Globus pallidus (tissue), 1 donor: Measurements from ENCODE around the gene PHTF2.

Experiments
- DNase-seq: peaks from one replicate; pipeline ENCODE4 v3.0.0-alpha.2; 2015; ENCODE audit warnings: low spot score

PHTF2 gene

DNA sequence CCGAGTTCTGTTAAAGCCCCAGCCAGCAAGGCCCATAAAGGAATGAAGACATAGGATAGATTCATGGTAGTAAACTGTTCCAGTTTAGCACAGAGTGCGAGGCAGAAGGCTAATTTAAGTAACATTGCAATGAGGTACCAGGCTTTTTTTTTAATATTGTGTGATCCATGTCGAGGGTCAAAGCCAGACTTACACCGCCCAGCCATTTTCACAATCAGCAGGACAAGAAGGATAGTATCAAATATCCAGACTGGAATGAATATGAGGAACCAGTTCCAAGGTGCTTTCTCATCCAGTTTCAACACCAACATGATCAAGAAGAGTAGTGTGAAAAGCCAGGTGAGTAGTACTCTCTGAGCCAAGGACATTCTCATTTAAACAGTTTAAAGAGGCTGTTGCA is 4.6 kb upstream of the PHTF2 start:
- no peak for DNase-seq

DNA sequence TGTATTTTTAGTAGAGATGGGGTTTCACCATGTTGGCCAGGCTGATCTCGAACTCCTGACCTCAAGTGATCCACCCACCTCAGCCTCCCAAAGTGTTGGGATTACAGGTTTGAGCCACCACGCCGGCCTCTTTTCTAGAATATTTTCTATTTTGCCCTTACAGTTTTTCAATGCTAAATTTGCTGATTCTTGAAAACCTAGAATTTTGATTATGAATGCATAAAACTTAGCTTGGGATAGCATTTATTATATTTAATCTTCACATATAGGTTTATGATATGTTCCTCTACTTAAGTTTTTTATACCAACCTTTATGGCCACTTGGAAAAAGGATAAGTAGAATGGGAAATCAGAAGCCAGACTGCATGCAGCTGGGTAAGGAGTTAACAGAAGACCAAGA is 2.5 kb upstream of the PHTF2 start:
- no peak for DNase-seq

DNA sequence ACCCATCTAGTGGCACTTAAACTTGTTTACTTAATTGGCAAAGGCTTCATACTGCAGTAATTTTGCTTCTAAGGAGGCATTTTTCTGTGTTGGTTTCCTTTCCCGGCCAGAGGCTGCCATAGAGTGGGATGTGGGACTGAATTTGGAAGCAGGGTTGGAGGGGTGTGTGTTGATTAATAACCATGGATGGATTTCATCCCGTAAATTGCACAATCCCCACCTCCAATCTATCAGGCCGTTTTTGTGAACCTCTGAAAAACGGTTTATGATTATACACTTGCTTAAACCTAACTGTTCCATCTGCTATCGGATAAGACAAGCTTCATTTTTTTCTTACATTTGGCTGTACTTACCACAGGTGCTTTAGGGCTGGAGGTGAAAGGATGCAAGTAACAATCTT is 1.6 kb upstream of the PHTF2 start:
- no peak for DNase-seq

- DNase-seq: no peak
These were observed 709 bp upstream of the PHTF2 start for GRCh38 chr7:77797734-77798393.

- peak; percentile 46 for DNase-seq
These were observed 748 bp downstream of the PHTF2 start for GRCh38 chr7:77799078-77799964.

DNA sequence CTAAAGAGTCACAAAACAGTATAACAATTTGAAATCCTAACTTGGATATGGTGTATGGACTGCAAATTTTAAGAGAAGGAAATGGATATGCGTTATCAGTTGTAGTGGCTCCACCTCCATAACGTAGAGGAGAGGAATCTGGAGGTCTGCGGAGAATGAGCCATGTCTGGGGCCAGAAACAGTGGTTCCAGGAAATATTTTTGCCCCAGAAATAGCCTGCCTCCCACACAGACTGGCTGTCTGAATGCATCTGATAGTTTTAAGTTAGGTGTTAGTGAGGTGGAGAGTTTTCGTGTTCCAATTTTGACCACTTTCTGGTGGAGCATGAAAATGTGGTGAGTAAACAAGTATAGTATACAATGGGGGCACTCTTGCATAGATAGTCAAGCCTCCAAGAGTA is 1.6 kb downstream of the PHTF2 start:
- no peak for DNase-seq

- no peak for DNase-seq
These were observed 2.2 kb downstream of the PHTF2 start for GRCh38 chr7:77800730-77801129.

DNA sequence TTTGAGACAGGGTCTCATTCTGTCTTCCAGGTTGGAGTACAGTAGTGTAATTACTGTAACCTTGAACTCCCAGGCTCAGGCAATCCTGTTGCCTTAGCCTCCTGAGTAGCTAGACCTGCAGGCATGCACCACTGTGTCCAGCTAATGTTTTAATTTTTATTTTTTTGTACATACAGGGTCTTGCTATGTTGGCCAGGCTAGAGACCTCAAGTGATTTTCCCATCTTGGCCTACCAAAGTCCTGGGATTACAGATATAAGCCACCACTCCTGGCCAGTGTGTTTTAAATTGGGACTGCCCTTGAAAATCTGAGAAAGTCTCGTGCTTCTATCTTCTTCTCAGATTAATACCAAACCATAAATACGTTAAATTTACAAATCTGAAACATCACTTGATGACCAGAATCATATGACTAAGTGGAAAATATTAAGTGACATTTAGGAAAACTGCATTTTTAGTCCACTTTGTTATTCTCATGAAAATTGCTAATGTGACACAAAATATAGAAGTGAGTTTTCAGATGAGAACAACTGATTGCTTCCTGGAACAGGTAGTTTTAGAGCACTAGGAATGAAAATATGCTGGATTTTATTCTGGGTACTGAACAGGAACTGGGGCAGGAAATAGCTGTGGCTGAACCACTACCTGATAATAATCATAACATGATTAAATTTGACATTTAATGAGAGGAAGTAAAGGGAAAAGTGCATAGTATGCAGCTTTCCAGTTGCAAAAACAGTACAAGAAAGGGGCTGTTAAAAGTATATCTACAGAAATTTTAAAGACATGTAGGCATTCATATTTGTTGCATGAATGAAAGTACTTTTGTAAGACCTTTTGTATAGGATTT is 4.2 kb downstream of the PHTF2 start:
- DNase-seq: no peak

GRCh38 chr7:77806425-77806824 is 7.9 kb downstream of the PHTF2 start:
- DNase-seq: no peak

- DNase-seq: no peak
These were observed 9.9 kb downstream of the PHTF2 start for GRCh38 chr7:77808517-77808916.

- DNase-seq: no peak
These were observed 13.1 kb downstream of the PHTF2 start for GRCh38 chr7:77811516-77812289.

DNA sequence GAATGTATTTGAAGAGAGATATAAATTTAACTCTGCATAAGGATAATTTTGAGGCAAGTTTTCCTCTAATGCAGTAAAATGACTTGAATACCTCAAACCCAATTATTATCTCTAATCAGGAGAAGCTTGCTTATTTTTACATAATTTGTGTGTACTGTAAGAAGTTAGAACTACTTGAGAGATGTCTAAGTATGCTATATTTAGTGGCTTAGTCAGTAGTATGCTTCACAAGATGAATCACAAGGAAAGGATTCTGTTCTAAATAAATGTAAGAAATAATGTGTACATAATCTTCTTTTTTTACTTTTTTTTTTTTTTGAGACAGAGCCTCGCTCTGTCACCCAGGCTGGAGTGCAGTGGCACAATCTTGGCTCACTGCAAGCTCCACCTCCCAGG is 13.7 kb downstream of the PHTF2 start:
- no peak for DNase-seq

DNA sequence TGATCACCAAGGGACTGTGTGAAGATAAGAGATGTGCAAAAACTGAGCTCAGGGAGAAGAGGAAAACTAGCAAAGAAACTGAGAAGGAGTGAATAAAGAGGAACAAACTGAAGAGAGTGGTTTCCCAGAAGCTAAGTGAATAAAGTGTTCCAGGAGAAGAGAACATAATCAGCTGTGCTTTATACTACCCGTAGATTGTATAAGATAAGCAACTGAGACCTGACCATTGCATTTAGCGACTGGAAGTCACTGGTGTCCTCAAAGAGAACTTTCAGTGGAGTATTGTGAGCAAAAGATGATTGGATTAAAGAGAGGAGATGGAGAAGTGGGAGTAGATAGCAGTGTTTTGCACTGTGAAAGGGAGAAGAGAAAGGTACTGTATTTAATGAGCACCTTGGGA is 14.6 kb downstream of the PHTF2 start:
- DNase-seq: no peak

GRCh38 chr7:77819021-77819420 is 20.4 kb downstream of the PHTF2 start:
- DNase-seq: no peak

DNA sequence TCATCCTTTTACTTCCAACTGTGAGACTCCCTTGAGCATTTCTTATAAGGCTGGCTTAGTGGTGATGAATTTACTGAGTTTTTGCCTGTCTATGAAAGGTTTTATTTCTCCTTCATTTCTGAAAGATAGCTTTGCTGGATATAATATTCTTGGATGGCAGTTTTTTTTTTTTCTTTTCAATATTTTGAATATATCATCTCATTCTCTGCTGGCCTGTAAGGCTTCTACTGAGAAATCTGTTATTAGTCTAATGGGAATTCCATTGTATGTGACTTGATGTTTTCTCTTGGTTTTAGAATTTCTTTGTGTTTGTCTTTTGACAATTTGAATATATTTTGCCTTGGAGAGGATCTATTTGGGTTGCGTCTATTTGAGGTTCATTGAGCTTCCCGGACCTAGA is 22.4 kb downstream of the PHTF2 start:
- DNase-seq: no peak

DNA sequence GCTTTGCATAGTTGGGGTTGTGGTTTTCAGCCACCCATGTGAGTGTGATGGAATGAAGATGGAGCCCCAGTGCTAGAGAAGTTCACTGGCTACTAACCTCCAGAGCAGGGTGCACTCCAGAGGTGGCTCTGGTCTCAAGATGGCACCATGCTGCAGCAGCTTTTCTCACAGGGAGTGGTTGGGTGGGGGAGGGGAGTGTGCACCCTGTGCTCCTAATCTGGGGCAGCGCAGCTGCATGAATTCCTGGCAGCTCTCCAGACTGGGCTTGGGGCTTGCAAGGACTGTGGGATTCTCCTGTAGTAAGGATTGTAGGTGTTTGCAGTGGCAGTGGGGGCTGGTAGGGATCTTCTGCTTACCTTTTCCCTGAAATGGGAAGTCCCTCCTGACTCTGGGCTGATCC is 23.7 kb downstream of the PHTF2 start:
- DNase-seq: no peak

DNA sequence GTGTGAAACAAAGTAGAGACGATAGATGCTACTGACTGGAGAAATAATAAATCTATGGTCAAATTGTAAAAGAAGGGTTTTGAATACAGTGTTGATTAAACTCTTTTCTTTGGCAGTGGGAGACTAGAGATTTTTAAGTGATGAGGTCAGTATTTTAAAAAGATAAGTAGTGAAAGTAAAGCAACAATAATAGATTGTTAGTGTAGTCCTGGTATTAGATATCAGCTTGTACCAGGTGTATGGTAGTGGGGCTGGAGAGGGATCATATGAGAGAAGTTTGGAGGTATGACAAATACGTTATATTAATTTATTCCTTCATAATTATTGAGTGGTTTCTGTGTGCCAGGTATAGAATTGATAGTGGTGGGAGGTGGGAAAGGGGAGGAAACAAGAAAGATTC is 25.2 kb downstream of the PHTF2 start:
- DNase-seq: no peak

DNA sequence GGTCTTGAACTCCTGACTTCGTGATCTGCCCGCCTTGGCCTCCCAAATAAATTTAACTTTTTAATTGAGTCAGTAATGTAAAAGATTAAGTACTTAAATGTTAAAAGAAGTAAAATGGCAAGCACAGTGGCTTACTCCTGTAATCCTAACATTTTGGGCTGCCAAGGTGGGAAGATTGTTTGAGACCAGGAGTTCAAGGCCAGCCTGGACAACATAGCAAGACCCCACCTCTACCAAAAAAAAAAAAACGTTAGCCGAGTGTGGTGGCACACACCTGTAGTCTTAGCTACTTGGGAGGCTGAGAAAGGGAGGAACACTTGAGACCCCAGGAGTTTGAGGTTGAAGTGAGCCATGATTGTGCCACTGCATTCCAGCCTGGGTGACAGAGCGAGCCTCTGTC is 26.1 kb downstream of the PHTF2 start:
- DNase-seq: no peak

DNA sequence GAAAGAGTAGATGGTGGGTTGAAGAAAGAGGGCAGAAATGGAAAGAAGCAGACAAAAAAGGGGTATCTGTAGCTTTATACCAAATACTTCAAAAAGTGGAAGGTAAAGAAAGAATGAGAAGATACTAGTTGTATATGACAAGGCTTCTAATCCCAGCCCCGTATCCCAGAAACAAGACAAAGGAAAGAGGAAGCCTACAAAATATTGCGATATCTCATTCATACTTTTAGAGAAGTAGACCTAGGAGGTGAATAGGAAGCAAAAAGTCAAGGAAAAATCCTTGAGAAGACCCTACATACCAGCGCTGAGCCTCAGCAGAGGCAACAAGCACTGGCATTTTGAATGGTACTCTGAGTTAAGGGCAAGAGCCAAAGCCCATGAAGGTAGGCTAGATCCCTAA is 26.6 kb downstream of the PHTF2 start:
- DNase-seq: no peak

- DNase-seq: no peak
These were observed 27.7 kb downstream of the PHTF2 start for GRCh38 chr7:77826300-77826699.

GRCh38 chr7:77827999-77828398 is 29.4 kb downstream of the PHTF2 start:
- DNase-seq: no peak
